Activated T-helper 9 cell treated with anti-CD3 and anti-CD28 coated beads, Interleukin-2, amount 50 U/mL, for 16 hours (primary cell): ENCODE data around the gene BCL2L1.
"Not testable (repeated sequence)": the region's sequence is repeated elsewhere in the genome, so short reads cannot be mapped to it uniquely, and the experiment has no call there.

Experiments used
- DNase-seq: peaks from one replicate; pipeline ENCODE4 v3.0.0-alpha.2; 2020; ENCODE audit warnings: low read depth

BCL2L1 gene

GRCh38 chr20:31648104-31648503 is 74.6 kb downstream of the BCL2L1 start:
- DNase-seq, result not testable (repeated sequence)

- no peak for DNase-seq
Measured at GRCh38 chr20:31644701-31645100, 78.0 kb downstream of the BCL2L1 start.

GRCh38 chr20:31643522-31643921 is 79.1 kb downstream of the BCL2L1 start:
- no peak for DNase-seq

GRCh38 chr20:31642837-31643236 is 79.8 kb downstream of the BCL2L1 start:
- DNase-seq, result no peak

- DNase-seq, result no peak
Measured at GRCh38 chr20:31641391-31641790, 81.3 kb downstream of the BCL2L1 start.

- DNase-seq, result no peak
Measured at GRCh38 chr20:31640259-31640658, 82.4 kb downstream of the BCL2L1 start.

GRCh38 chr20:31638816-31639215 is 83.9 kb downstream of the BCL2L1 start:
- DNase-seq, result no peak

GRCh38 chr20:31638317-31638716 is 84.4 kb downstream of the BCL2L1 start:
- no peak for DNase-seq

GRCh38 chr20:31637660-31638059 is 85.0 kb downstream of the BCL2L1 start, which contains the start of gene COX4I2:
COX4I2 (plus strand) TSS chr20:31637912; CDS start chr20:31639018, 1,106 bp downstream.
- DNase-seq, result no peak

- DNase-seq, result no peak
Measured at GRCh38 chr20:31633339-31633914, 89.2 kb downstream of the BCL2L1 start.

GRCh38 chr20:31632548-31633338 is 89.9 kb downstream of the BCL2L1 start:
- DNase-seq, result no peak

GRCh38 chr20:31630187-31630790 is 92.4 kb downstream of the BCL2L1 start:
- no peak for DNase-seq

GRCh38 chr20:31628057-31628456 is 94.6 kb downstream of the BCL2L1 start:
- DNase-seq, result not testable (repeated sequence)

- DNase-seq, result not testable (repeated sequence)
Measured at GRCh38 chr20:31626534-31626933, 96.1 kb downstream of the BCL2L1 start.

GRCh38 chr20:31623123-31623505 is 99.6 kb downstream of the BCL2L1 start:
- DNase-seq, result not testable (repeated sequence)

- no peak for DNase-seq
Measured at GRCh38 chr20:31620246-31620645, 102.4 kb downstream of the BCL2L1 start.

GRCh38 chr20:31617432-31618104 is 105.1 kb downstream of the BCL2L1 start:
- no peak for DNase-seq

- DNase-seq, result no peak
Measured at GRCh38 chr20:31615416-31615815, 107.3 kb downstream of the BCL2L1 start.
